Aorta (tissue), 5 donors: Measurements from ENCODE around the gene SHB. TPM values are rescaled to one million over a fixed set of nuclear protein-coding genes. Genes with fewer than 3 reads are reported as not detected.

Source experiments
- ATAC-seq: fragments of 200-7000 bp; cut with Tn5 transposase; one replicate; pipeline ENCODE4 v1.9.1; 2022; ENCODE audit warnings: moderate library complexity; ENCODE audit not compliant: low FRiP score
- DNase-seq, 2 donors: peaks; one replicate each; pipeline ENCODE4 v3.0.0-alpha.2; 2020
- H3K27ac ChIP-seq, 2 donors: one replicate each; pipeline ENCODE4 v1.5.1; 2013; ENCODE audit warnings: low read length in 2 of 2, mild to moderate bottlenecking in 2 of 2, moderate library complexity in 2 of 2, control low read depth in 1 of 2, inconsistent platforms in 1 of 2, low read depth in 1 of 2
- H3K27me3 ChIP-seq, 2 donors: one replicate each; pipeline ENCODE4 v1.6.1; 2013; ENCODE audit warnings: control low read depth in 1 of 2, low read length in 1 of 2, mild to moderate bottlenecking in 1 of 2, moderate library complexity in 1 of 2; ENCODE audit not compliant: insufficient read depth in 2 of 2, control insufficient read depth in 1 of 2
- H3K36me3 ChIP-seq, 2 donors: one replicate each; pipeline ENCODE4 v1.6.1; 2013; ENCODE audit warnings: control low read depth in 1 of 2, low read length in 1 of 2, mild to moderate bottlenecking in 1 of 2; ENCODE audit not compliant: insufficient read depth in 2 of 2, control insufficient read depth in 1 of 2
- H3K4me1 ChIP-seq, 2 donors: one replicate each; pipeline ENCODE4 v1.6.1; 2013; ENCODE audit warnings: low read length in 2 of 2, control low read depth in 1 of 2, mild to moderate bottlenecking in 1 of 2, moderate library complexity in 1 of 2; ENCODE audit not compliant: insufficient read depth in 2 of 2, control insufficient read depth in 1 of 2
- H3K4me3 ChIP-seq, 2 donors: one replicate each; pipeline ENCODE4 v1.5.1; 2013; ENCODE audit warnings: low read length in 2 of 2, control low read depth in 1 of 2, mild to moderate bottlenecking in 1 of 2
- H3K9me3 ChIP-seq: one replicate; pipeline ENCODE4 v1.6.1; 2013; ENCODE audit warnings: mild to moderate bottlenecking, low read length; ENCODE audit not compliant: control insufficient read depth
- WGBS, 2 donors: extraction: QIAGEN DNeasy Blood & Tissue Kit; methylation state at CpG; one replicate each; pipeline ENCODE4 v1.1.7; 2013; 5-methylcytosine and 5-hydroxymethylcytosine counted together
- intact Hi-C, 2 donors: fragments of 100-400 bp; cut with DNase I; formaldehyde crosslinking; loops; one replicate each; pipeline versions ENCODE4 v1.14.2 to v1.15.0; 2022
- polyA plus RNA-seq, 2 donors: library from polyadenylated mRNA; stranded (reverse); fragments of 200-250 nt; gene quantifications; one replicate each; pipeline ENCODE4 v1.2.3, GENCODE V29; 2013
- total RNA-seq, 2 donors: library from RNA; stranded (reverse); fragmentation: NEBNext Ultra II Directional; extraction: Animal tissue kit (Norgen Biotek cat#: 25700); gene quantifications; one replicate each; pipeline ENCODE4 v1.2.1, GENCODE V29; 2021
- donor health status: healthy with polysubstance abuse.
- donor health status: Bipolar disorder and iron deficiency.
- donor health status: DM: no; HTN: no; CAD: no.
- donor health status: DM: no; HTN: no; CAD: no.
- donor health status: DM: yes; HTN: yes; CAD: no.

The SHB gene
- total and polyA plus RNA-seq, 4 donors = 3.5 to 29.3 (median 17.2) TPM

DNA sequence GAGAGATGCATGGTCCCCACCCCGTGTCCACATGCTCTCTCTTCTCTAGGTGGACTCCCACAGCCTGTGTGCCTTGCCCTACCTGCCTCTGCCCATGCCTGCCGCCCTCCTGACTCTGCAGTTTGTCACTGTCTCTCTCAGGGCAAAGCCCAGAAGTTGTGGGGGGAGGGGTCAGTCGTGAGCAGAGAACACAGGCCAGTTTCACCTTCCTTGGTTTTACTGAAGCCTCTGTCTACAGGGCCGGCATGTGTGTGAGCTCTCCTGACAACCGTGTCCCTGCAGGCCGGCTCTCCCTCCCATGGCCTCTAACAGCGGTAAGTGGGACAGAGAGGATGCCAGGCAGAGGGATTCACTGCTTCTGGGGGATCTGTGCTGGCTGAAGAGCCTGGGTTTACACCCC lies 121.6 kb downstream of the SHB start:
- Histone ChIP-seq H3K27ac (no peak overlapping the region), H3K9me3 (no peaks in the 10 kb centered on the region), H3K36me3 (no peaks in the 10 kb centered on the region), H3K4me3 (no peak overlapping the region), H3K4me1 (peaks cover 0 to 3% of the 10 kb centered on the region in 2 donors), H3K27me3 (no peaks in the 10 kb centered on the region)
- DNase-seq = no peak
- intact Hi-C loops = no loop called here
- no peak for ATAC-seq
- WGBS, 2 donors = 78 to 82% methylated on average over 7 of the region's 7 CpGs

DNA sequence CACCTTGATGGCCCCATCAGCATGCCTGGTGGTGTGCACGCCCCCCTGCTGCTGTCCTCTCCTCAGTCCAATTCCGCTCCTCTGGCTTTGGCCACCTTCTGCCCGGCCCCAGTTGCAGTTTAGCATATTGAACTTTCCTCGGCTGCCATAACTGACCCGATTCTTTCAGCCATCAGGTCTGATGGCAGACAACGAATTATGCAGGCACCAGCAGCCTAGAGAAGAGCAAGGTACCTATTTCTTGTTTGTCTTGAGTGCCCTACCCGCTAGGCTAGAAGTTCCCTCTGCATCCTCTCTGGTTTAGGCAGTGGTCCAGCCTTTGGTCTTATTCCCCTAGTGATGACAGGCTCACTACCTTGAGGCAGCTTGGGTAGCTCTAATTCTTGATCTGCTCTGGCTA lies 122.1 kb downstream of the SHB start:
- Histone ChIP-seq H3K27ac (no peak overlapping the region), H3K4me1 (peaks cover 0 to 3% of the 10 kb centered on the region in 2 donors), H3K9me3 (no peaks in the 10 kb centered on the region), H3K27me3 (no peaks in the 10 kb centered on the region), H3K36me3 (no peaks in the 10 kb centered on the region), H3K4me3 (no peak overlapping the region)
- ATAC-seq (no peak), DNase-seq (no peak)
- intact Hi-C loops = no loop called here
- 90 to 94% methylated on average over 7 of the region's 7 CpGs for WGBS, 2 donors

DNA sequence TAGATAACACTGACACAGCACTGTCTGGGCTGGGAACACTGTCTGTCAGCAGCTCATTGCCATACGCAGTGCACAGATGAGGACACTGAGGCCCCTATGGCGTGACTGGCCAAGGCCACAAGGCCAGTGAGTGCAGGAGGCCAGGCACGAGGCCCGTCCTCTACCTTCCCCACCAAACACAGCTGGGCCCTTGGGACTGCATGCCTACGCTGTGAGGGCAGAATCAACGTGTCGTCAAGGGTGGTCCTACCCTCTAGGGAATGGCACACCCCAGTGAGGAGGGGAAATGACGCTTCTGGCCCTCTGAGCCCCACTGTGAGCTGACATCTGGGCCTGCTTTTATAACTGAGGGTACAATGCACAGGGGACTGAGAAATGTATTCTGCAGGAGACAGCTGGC lies 123.0 kb downstream of the SHB start:
- no peaks in the 10 kb centered on the region for H3K36me3 ChIP-seq
- no peak overlapping the region for H3K27ac ChIP-seq
- DNase-seq (no peak), ATAC-seq (no peak)
- H3K4me3 ChIP-seq = no peak overlapping the region
- WGBS, 2 donors = 72 to 83% methylated on average over 8 of the region's 8 CpGs
- intact Hi-C loops = no loop called here
- no peaks in the 10 kb centered on the region for H3K27me3 ChIP-seq
- no peaks in the 10 kb centered on the region for H3K9me3 ChIP-seq
- peaks cover 0 to 3% of the 10 kb centered on the region in 2 donors for H3K4me1 ChIP-seq

DNA sequence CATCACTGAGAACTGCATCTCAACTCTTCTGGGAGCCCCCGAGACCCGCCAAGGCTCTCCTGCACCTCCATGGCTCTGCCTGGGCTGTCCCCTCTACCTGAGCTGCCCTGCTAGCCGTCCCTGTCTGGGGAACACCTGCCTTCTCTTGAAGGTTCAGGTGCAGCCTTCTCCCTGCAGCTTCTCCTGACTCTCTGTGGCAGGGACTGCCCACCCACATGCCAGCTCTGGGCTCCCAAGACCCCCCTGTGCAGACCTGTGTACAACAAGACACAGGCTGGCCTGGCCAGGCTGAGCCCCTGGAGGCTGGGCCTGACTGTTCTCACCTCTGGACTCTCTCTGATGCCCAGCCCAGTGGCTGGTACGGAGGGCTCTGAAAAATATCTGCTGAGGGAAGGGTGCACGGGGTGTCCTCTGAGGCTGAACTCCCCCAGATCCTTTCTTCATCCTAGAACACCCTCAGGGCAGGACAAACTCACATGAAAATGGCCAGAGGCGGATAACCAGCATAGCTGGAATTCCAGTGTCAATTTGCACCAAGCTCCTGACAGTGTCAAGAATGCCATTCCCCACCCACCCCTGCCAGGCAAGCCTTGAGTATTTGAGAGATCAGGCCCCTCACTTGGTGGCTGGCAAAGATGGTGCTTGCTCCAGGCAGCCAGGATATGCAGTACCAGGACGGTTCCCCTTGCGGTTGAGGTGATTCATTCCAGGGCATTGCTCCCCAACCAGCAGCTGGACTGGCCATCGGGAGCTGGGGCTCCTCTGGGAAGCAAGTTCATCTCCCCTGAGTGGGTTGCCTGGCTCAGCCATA lies 124.2 kb downstream of the SHB start:
- H3K36me3 ChIP-seq = no peaks in the 10 kb centered on the region
- ATAC-seq = no peak
- H3K9me3 ChIP-seq = no peaks in the 10 kb centered on the region
- WGBS, 2 donors = 57 to 63% methylated on average over 9 of the region's 9 CpGs
- no peak overlapping the region for H3K4me3 ChIP-seq
- H3K27ac ChIP-seq = peak overlapping the region in 1 of 2 donors; percentile 0
- DNase-seq = no peak
- H3K4me1 ChIP-seq = peaks cover 0 to 3% of the 10 kb centered on the region in 2 donors
- intact Hi-C loops = loop anchor here in 1 of 2 donors (5.0 kb wide), 2 partner anchors 77 to 122 kb away; partner anchors contain the start of gene SHB
- no peaks in the 10 kb centered on the region for H3K27me3 ChIP-seq

DNA sequence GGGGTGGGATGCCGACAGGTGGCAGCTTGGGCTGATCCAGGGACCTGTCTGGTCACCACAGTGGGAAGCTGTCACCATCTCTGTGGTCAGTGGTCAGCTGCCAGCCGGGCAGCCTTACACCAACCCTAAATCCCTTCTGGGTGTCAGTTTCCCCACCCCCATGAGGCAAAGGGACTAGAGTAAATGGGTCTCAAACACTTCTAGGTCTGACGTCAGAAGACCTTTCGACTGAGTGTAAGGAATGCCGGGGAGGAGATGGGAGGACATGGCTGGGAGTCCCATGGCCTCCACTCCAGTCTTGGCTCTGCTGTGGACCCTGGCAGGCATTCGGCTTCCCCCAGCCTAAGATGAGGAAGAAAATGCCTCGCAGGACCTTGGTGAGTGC lies 124.8 kb downstream of the SHB start:
- Histone ChIP-seq H3K27ac (peak overlapping the region in 1 of 2 donors; percentile 62), H3K4me3 (no peak overlapping the region), H3K27me3 (no peaks in the 10 kb centered on the region), H3K4me1 (peaks cover 0 to 3% of the 10 kb centered on the region in 2 donors), H3K9me3 (no peaks in the 10 kb centered on the region), H3K36me3 (no peaks in the 10 kb centered on the region)
- ATAC-seq = peak; percentile 3
- 31 to 39% methylated on average over 7 of the region's 7 CpGs for WGBS, 2 donors
- intact Hi-C loops = loop anchor here in 1 of 2 donors (5.0 kb wide), 2 partner anchors 78 to 123 kb away; partner anchors contain the start of gene SHB
- DNase-seq = no peak

DNA sequence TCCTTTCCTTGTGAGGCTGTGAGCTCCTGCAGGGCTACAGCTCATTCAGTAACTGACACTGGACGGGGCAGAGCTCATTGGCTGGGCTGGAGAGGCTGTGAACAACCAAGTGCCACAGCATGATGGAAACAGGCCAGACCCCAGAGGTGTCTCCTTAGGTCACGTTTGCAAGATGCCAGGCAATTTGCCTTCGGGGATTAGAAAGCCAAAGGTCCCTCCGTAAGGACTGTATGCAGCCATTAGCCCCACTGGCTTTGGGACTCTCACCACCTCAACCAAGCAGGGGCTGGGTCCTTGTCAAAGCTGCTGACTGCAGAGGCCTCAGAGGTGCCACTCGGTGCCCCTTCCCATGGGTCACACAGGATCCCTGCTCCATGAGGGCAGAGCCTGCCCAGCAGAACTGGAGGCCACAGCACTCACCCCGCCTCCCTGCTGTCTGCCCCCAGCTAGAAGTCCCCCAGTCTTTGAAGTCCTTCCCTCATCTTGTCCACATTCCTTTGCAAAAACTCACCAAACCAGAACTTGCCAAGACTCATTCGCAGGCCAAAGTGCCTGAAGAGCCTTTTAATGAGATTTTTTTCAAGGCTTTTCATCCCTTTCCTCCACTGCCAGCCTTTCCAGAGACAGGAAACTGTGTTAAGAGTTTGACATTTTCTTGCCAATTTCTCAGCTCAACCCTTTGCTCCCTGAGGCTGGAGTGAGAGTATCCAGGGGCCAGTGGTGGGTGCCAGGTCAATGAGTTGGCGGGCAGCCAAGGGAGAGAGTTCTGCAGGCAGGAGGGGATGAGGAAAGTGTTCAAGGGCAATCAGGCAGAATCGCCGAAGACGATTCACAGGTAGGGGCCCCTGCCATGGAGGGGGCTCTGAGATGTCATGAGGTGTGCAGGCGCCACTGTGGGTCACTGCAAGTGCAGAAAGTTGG lies 125.4 kb downstream of the SHB start:
- Histone ChIP-seq H3K4me3 (no peak overlapping the region), H3K36me3 (no peaks in the 10 kb centered on the region), H3K27me3 (no peaks in the 10 kb centered on the region), H3K9me3 (no peaks in the 10 kb centered on the region), H3K4me1 (peaks cover 0 to 7% of the 10 kb centered on the region in 2 donors), H3K27ac (peak overlapping the region in 1 of 2 donors; percentile 66)
- DNase-seq = peak in 1 of 2 donors; percentile 79
- 18 to 20% methylated on average over 12 of the region's 12 CpGs for WGBS, 2 donors
- ATAC-seq = peak; percentile 47
- intact Hi-C loops = loop anchor here in 1 of 2 donors (5.0 kb wide), 2 partner anchors 79 to 124 kb away; partner anchors contain the start of gene SHB

DNA sequence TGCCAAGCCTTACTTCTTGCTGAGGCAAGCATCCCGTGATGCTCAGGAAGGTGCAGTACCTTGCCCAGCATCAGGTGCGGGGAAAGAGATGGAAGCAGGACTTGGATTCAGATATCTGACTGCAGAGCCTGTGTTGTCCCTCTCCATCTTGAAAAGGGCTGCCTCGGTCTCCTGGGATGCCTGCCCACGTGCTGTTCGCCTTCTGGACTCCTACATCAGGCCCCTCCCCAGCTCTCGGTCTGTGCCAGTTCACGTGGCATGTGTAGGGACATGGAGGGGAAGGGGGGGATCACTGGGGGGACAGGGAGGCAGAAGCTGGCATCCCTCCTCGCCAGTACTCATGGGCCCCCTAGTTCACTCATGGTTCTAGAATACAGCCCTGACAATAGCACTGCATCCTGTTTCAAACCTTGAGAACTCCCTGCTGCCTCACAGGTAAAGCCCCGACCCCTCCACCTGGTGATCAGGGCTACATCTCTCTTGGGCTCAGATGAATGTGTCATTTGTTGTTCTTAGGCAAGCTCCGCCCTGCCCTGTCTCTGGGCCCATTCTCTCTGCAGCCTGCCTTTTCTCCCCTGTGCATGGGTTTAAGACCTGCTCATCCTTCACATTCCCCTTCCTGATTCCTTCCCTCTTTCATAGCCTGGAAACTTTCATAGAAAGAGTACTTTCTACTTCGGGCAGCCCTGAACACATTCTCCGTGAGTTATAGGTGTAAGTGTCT lies 126.2 kb downstream of the SHB start:
- no peaks in the 10 kb centered on the region for H3K9me3 ChIP-seq
- no peaks in the 10 kb centered on the region for H3K36me3 ChIP-seq
- peak overlapping the region in 1 of 2 donors; percentile 66 for H3K27ac ChIP-seq
- ATAC-seq (no peak), DNase-seq (no peak)
- H3K27me3 ChIP-seq = no peaks in the 10 kb centered on the region
- intact Hi-C loops = loop anchor here in 1 of 2 donors (5.0 kb wide), 2 partner anchors 80 to 125 kb away; partner anchors contain the start of gene SHB
- H3K4me1 ChIP-seq = peaks cover 0 to 5% of the 10 kb centered on the region in 2 donors
- WGBS, 2 donors = 25 to 35% methylated on average over 12 of the region's 12 CpGs
- H3K4me3 ChIP-seq = no peak overlapping the region

DNA sequence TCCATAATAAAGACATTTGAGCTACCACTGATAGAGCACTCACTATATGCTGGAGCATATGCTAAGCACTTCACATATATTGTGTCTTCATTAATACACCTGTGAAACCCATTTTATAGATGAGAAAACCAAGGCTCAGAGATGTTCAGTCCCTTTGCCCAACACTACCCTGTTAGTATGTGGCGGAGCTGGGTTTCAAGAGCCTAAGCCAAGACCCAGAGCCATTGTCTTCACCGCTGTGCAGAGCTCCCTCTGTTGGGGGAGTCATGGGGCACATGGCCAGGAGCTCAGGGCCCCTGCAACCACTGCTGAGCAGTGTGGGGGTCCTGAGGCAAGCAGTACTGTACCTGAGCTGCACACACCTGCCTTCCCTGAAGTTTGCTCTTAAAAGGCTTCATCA lies 127.8 kb downstream of the SHB start:
- no peak overlapping the region for H3K4me3 ChIP-seq

More for the DNA sequence above, 127.8 kb downstream of the SHB start:
- 98% methylated on average over 2 of the region's 2 CpGs for WGBS, 2 donors
- Histone ChIP-seq H3K9me3 (no peaks in the 10 kb centered on the region), H3K36me3 (no peaks in the 10 kb centered on the region), H3K4me1 (peaks cover 0 to 5% of the 10 kb centered on the region in 2 donors), H3K27me3 (no peaks in the 10 kb centered on the region), H3K27ac (no peak overlapping the region)
- ATAC-seq (no peak), DNase-seq (no peak)
- intact Hi-C loops = loop anchor here in 1 of 2 donors (5.0 kb wide), 2 partner anchors 81 to 126 kb away; partner anchors contain the start of gene SHB
